HEK293T (cell line): ENCODE measurements around the gene KRT80.

ENCODE experiments used
- ARNT ChIP-seq: fragments of 450-650 bp; IDR thresholded peaks from 2 replicates; pipeline ENCODE4 v1.6.1; 2017; ENCODE audit warnings: mild to moderate bottlenecking
- ELF4 ChIP-seq: fragments of 450-650 bp; IDR thresholded peaks from 2 replicates; pipeline ENCODE4 v1.6.1; 2017; ENCODE audit warnings: antibody characterized with exemption
- FOXA1 ChIP-seq: fragments of 450-650 bp; IDR thresholded peaks from 2 replicates; pipeline ENCODE4 v1.6.1; 2016; ENCODE audit warnings: mild to moderate bottlenecking
- FOXK2 ChIP-seq: fragments of 450-650 bp; IDR thresholded peaks from 2 replicates; pipeline ENCODE4 v1.6.1; 2016; ENCODE audit warnings: mild to moderate bottlenecking
- FOXM1 ChIP-seq: fragments of 450-650 bp; IDR thresholded peaks from 2 replicates; pipeline ENCODE4 v1.6.1; 2017; ENCODE audit warnings: mild to moderate bottlenecking, borderline replicate concordance
- HDGF ChIP-seq: fragments of 450-650 bp; IDR thresholded peaks from 2 replicates; pipeline ENCODE4 v1.6.1; 2017; ENCODE audit warnings: antibody characterized with exemption, borderline replicate concordance
- SP1 ChIP-seq: fragments of 450-650 bp; IDR thresholded peaks from 2 replicates; pipeline ENCODE4 v1.6.1; 2017
- ZNF384 ChIP-seq: fragments of 450-650 bp; IDR thresholded peaks from 2 replicates; pipeline ENCODE4 v1.6.1; 2016
- TF ChIP-seq, protein P1 (sequence below): fragments of 450-650 bp; IDR thresholded peaks from 2 replicates; pipeline ENCODE4 v1.6.1; 2016

DNA sequence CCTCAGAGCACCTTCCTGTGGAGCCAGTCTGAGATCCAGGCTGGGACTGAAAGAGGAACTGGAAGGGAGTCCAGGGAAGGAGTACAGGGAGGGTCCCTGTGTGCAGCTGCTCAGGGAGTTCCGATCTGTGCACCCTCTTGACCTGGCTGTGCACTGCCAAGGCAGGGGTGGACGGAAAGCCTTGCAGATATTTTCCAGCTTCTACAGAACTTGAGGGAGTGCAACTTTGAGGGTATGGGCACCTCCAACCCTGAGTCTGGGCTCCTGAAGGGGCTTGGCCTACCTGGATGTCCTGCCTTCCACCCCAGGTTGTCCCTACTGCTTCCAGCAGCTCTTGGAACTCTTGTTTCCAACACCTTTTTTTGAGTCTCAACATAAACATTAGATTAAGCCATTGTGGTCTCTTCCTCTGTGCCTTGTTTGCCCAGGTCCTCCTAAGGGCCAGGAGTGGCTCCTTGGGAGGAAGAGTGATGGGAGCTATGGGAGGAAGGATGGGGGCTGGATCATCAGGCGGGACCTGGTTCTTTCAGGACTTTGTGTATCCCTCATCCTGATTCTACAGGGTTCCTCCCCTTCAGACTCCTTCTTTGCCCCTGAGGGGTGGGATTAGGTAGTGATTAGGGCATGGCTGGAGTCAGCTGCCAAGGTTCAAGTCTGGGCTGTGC lies 44.7 kb upstream of the KRT80 start:
- TF ChIP-seq, protein P1, sequence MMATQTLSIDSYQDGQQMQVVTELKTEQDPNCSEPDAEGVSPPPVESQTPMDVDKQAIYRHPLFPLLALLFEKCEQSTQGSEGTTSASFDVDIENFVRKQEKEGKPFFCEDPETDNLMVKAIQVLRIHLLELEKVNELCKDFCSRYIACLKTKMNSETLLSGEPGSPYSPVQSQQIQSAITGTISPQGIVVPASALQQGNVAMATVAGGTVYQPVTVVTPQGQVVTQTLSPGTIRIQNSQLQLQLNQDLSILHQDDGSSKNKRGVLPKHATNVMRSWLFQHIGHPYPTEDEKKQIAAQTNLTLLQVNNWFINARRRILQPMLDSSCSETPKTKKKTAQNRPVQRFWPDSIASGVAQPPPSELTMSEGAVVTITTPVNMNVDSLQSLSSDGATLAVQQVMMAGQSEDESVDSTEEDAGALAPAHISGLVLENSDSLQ: no peak
- TF ChIP-seq FOXM1: no peak
- TF ChIP-seq FOXK2: no peak
- TF ChIP-seq FOXA1: no peak
- TF ChIP-seq ARNT: no peak
- no peak for TF ChIP-seq ZNF384
- no peak for TF ChIP-seq SP1
- no peak for TF ChIP-seq ELF4
- TF ChIP-seq HDGF: no peak
